Mucosa of descending colon (tissue), 3 donors: ENCODE measurements around the gene IMMP2L. TPM values are rescaled to one million over a fixed set of nuclear protein-coding genes. Genes with fewer than 3 reads are reported as not detected.

Experiments
- ATAC-seq: fragments of 200-7000 bp; cut with Tn5 transposase; one replicate; pipeline ENCODE4 v1.9.1; 2020; ENCODE audit warnings: mild to moderate bottlenecking, moderate library complexity
- DNase-seq, 3 donors: peaks; one replicate each; pipeline ENCODE4 v3.0.0-alpha.2; 2020
- H3K36me3 ChIP-seq: fragments of 200-600 bp; one replicate; pipeline ENCODE4 v1.8.0; 2021; ENCODE audit warnings: low read depth, mild to moderate bottlenecking
- H3K4me1 ChIP-seq: fragments of 200-600 bp; one replicate; pipeline ENCODE4 v1.8.0; 2021; ENCODE audit warnings: low read depth, mild to moderate bottlenecking
- H3K4me3 ChIP-seq: fragments of 200-600 bp; one replicate; pipeline ENCODE4 v1.8.0; 2021; ENCODE audit warnings: mild to moderate bottlenecking
- H3K9me3 ChIP-seq: fragments of 200-600 bp; one replicate; pipeline ENCODE4 v1.8.0; 2021; ENCODE audit warnings: mild to moderate bottlenecking
- intact Hi-C, 2 donors: fragments of 100-400 bp; cut with DNase I in 1 of 2; cut with micrococcal nuclease in 1 of 2; formaldehyde crosslinking; loops; one replicate each; pipeline versions ENCODE4 v1.11.0 to v1.11.1; 2022; cut with DNase I, micrococcal nuclease
- total RNA-seq, 3 donors: library from RNA; stranded (reverse); fragmentation: NEBNext Ultra II Directional in 2 of 3; extraction: Animal tissue kit (Norgen Biotek cat#: 25700) in 2 of 3; gene quantifications; one replicate each; pipeline versions ENCODE4 v1.2.1 to v1.2.4, GENCODE V29; 2021 to 2023
- TF ChIP-seq, protein P1 (sequence below): fragments of 200-600 bp; IDR thresholded peaks from one replicate; pipeline ENCODE4 v1.8.0; 2022; ENCODE audit warnings: antibody characterized with exemption, mild to moderate bottlenecking
- donor health status: DM: no; HTN: no; CAD: no; lungs with moderate emphysema.
- donor health status: DM: no; HTN: no; CAD: no.
- donor health status: DM: no; HTN: yes; CAD: no.

IMMP2L gene
- total RNA-seq, 3 donors from 2014 or later: 12.1 to 20.7 (median 17.7) TPM

DNA sequence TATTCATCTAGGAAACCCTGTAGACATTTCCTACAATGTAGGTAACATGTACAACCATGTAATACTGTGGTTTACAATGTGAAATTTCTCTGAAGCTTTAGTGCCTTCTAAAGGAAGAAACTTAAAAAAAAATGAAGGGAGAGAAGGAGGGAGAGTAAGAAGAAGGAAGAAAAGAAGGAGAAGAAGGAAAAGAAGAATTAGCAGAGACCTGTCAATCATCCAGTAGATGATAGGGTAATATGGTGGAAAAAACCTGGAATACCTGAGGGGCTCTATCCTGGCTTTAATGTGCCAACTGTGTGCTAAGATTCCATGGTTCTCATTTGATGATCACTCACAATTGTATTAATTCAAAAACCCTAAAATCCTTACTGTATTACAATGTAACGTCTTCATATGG is 474.0 kb downstream of the IMMP2L start:
- H3K4me1 ChIP-seq: no peaks in the 10 kb centered on the region
- no peak for ATAC-seq
- no peaks in the 10 kb centered on the region for H3K9me3 ChIP-seq
- H3K36me3 ChIP-seq: no peaks in the 10 kb centered on the region
- no peak for DNase-seq
- intact Hi-C loops: no loop called here
- TF ChIP-seq, protein P1, sequence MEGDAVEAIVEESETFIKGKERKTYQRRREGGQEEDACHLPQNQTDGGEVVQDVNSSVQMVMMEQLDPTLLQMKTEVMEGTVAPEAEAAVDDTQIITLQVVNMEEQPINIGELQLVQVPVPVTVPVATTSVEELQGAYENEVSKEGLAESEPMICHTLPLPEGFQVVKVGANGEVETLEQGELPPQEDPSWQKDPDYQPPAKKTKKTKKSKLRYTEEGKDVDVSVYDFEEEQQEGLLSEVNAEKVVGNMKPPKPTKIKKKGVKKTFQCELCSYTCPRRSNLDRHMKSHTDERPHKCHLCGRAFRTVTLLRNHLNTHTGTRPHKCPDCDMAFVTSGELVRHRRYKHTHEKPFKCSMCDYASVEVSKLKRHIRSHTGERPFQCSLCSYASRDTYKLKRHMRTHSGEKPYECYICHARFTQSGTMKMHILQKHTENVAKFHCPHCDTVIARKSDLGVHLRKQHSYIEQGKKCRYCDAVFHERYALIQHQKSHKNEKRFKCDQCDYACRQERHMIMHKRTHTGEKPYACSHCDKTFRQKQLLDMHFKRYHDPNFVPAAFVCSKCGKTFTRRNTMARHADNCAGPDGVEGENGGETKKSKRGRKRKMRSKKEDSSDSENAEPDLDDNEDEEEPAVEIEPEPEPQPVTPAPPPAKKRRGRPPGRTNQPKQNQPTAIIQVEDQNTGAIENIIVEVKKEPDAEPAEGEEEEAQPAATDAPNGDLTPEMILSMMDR: no peak
- H3K4me3 ChIP-seq: no peak overlapping the region

DNA sequence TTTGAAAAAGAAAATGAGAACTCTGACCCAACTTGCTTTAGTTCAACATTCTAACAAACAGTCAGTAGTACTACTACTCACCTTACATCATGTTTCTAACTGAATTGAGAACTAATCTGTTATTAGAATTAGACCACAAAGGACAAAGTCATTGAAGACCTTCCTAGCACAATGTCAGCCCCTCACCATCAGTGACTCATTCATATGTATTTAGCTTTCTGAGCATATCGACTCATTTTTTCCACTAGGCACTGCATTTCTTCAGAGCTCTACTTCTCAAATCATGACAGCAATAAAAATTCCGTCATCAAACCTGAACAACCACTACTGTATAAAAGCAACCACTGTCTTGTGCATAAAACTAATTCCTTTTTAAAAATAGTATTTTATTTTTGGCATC is 475.8 kb downstream of the IMMP2L start:
- H3K9me3 ChIP-seq: no peaks in the 10 kb centered on the region
- intact Hi-C loops: no loop called here

DNA sequence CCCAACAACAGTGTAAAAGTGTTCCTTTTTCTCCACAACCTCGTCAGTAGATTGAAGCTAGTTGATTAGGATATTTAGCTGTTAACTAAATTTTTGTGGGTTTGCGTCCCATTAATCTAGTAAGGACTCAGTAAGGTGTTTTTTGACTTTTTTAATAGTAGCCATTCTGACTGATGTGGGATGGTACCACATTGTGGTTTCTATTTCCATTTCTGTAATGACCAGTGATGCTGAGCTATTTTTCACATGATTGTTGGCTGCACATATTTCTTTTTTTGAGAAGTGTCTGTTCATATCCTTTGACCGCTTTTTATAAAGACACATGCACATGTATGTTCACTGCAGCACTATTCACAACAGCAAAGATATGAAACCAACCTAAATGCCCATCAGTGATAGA is 476.9 kb downstream of the IMMP2L start:
- no peaks in the 10 kb centered on the region for H3K9me3 ChIP-seq
- ATAC-seq (no peak), DNase-seq (no peak)
- intact Hi-C loops: no loop called here
- no peaks in the 10 kb centered on the region for H3K36me3 ChIP-seq
- H3K4me1 ChIP-seq: no peaks in the 10 kb centered on the region
- no peak overlapping the region for H3K4me3 ChIP-seq
- TF ChIP-seq, protein P1: no peak

More for the DNA sequence above, 475.8 kb downstream of the IMMP2L start:
- Histone ChIP-seq H3K4me3 (no peak overlapping the region), H3K36me3 (no peaks in the 10 kb centered on the region), H3K4me1 (no peaks in the 10 kb centered on the region)
- no peak for DNase-seq
- no peak for ATAC-seq
- TF ChIP-seq, protein P1: no peak

DNA sequence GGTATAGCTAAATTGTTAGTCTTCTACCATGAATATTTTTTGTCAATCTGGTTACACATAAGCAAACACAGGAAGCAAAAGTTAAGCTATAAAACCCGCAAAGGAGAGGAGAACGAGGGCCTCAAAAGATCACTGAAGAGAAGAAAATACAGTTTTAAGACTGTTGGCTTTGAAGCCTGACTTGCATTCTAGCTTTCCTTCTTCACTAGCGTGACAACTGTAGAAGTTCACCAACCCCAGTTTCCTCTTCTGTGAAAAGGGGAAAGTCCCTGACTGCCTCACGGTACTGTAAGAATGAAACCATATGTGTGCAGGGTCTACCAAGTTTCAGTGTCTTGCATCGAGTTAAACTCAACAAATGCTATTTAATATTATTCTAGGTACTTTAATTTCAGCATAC is 478.9 kb downstream of the IMMP2L start:
- intact Hi-C loops: no loop called here
- H3K4me1 ChIP-seq: no peaks in the 10 kb centered on the region
- no peaks in the 10 kb centered on the region for H3K9me3 ChIP-seq
- ATAC-seq: peak; percentile 89
- H3K4me3 ChIP-seq: no peak overlapping the region
- TF ChIP-seq, protein P1: no peak
- DNase-seq: peak in 1 of 3 donors; percentile 24
- no peaks in the 10 kb centered on the region for H3K36me3 ChIP-seq

DNA sequence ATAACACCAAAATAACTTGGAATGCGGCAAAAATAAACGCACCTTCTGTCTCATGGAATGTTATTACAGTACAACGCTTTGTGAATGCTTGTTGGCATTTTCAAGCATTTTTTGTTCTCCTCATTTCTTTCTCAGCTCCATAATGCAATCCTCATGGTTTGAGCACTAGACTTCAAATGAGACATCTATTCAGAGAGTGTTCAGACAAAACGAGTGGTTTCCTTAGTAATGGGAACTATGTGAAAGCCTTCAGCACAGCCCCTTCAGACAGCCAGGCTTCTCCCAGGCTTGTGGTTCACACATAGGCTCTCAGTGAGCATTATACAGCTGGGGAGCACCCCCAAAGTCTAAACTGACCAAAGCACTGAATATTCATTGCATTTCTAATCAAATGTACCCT is 479.9 kb downstream of the IMMP2L start:
- TF ChIP-seq, protein P1: no peak
- no peaks in the 10 kb centered on the region for H3K9me3 ChIP-seq
- intact Hi-C loops: no loop called here
- ATAC-seq: no peak
- no peaks in the 10 kb centered on the region for H3K36me3 ChIP-seq
- no peak for DNase-seq
- no peak overlapping the region for H3K4me3 ChIP-seq
- H3K4me1 ChIP-seq: no peaks in the 10 kb centered on the region

DNA sequence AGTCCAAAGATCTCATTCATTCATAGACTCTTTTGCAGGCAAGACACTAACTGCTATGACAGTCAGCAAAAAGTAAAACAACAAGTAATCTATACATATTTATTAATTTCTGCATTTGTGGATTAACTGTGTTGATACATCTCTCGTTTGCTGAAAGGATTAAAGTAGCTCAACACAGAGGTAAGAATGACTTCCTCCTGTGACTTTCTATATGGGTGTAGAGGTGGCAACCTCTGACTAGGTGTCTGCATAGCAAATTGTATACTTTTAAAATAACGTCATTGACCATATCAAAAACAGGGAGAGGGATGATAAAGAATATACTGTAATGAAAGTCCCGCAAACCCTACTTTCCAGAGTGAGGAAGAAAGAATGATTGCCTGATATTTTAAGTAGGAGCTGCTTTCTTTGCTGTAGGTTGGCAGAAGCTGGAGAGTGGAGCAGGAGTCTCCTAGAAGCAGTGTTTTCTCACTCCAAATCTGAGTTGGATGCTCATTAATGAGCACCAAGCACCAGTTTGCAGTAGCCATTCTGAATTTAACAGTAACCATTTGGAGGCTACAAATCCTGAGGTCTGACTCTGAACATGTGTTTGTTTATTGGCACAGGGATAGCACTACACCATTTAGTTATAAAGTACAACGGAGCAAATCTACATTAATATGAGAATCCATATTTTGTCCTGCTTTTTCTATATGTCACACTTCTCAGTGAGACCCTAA is 480.6 kb downstream of the IMMP2L start:
- H3K36me3 ChIP-seq: no peaks in the 10 kb centered on the region
- TF ChIP-seq, protein P1: no peak
- intact Hi-C loops: no loop called here
- peak; percentile 33 for ATAC-seq
- H3K9me3 ChIP-seq: no peaks in the 10 kb centered on the region
- no peaks in the 10 kb centered on the region for H3K4me1 ChIP-seq
- no peak overlapping the region for H3K4me3 ChIP-seq
- DNase-seq: no peak
